ENCODE data around the gene C1orf226.

C1orf226 gene

GRCh38 chr1:162384601-162385279, 3.2 kb downstream of the C1orf226 start:
- no peak for DNase-seq (ENCODE audit: low read depth in 2 of 2)

- DNase-seq (ENCODE audit: low read depth in 2 of 2), result no peak
Observed at GRCh38 chr1:162385280-162385623, 3.7 kb downstream of the C1orf226 start.

- no peak for DNase-seq (ENCODE audit: low read depth in 2 of 2)
Observed at GRCh38 chr1:162385702-162386101, 4.2 kb downstream of the C1orf226 start.

GRCh38 chr1:162386292-162387225, 5.0 kb downstream of the C1orf226 start:
- no peak for DNase-seq (ENCODE audit: low read depth in 2 of 2)

- DNase-seq (ENCODE audit: low read depth in 2 of 2), result no peak
Observed at GRCh38 chr1:162387226-162388082, 5.9 kb downstream of the C1orf226 start.

GRCh38 chr1:162388083-162388594, 6.6 kb downstream of the C1orf226 start:
- DNase-seq (ENCODE audit: low read depth in 2 of 2), result no peak

- no peak for DNase-seq (ENCODE audit: low read depth in 2 of 2)
Observed at GRCh38 chr1:162388615-162389014, 7.1 kb downstream of the C1orf226 start.

- DNase-seq (ENCODE audit: low read depth in 2 of 2), result no peak
Observed at GRCh38 chr1:162389021-162389818, 7.7 kb downstream of the C1orf226 start.

GRCh38 chr1:162389971-162390370, 8.4 kb downstream of the C1orf226 start:
- no peak for DNase-seq (ENCODE audit: low read depth in 2 of 2)

- no peak for DNase-seq (ENCODE audit: low read depth in 2 of 2)
Observed at GRCh38 chr1:162390396-162391185, 9.1 kb downstream of the C1orf226 start.

- no peak for DNase-seq (ENCODE audit: low read depth in 2 of 2)
Observed at GRCh38 chr1:162391790-162392563, 10.4 kb downstream of the C1orf226 start.

GRCh38 chr1:162396201-162396906, 14.8 kb downstream of the C1orf226 start:
- DNase-seq (ENCODE audit: low read depth in 2 of 2), result no peak

GRCh38 chr1:162397039-162397448, 15.5 kb downstream of the C1orf226 start:
- no peak for DNase-seq (ENCODE audit: low read depth in 2 of 2)

- no peak for DNase-seq (ENCODE audit: low read depth in 2 of 2)
Observed at GRCh38 chr1:162397943-162398560, 16.5 kb downstream of the C1orf226 start.

GRCh38 chr1:162398999-162399580, 17.6 kb downstream of the C1orf226 start:
- DNase-seq (ENCODE audit: low read depth in 2 of 2), result no peak

GRCh38 chr1:162400790-162401355, 19.3 kb downstream of the C1orf226 start:
- no peak for DNase-seq (ENCODE audit: low read depth in 2 of 2)

- DNase-seq (ENCODE audit: low read depth in 2 of 2), result no peak
Observed at GRCh38 chr1:162404550-162405160, 23.1 kb downstream of the C1orf226 start.

All from activated CD8-positive, alpha-beta memory T cell treated with anti-CD3 and anti-CD28 coated beads for 4 hours (primary cell).